ENCODE data around the gene SEC14L2. TPM values are rescaled to one million over a fixed set of nuclear protein-coding genes. Genes with fewer than 3 reads are reported as not detected.
A peak's percentile ranks its signal among the peaks of the same experiment; 100 is the strongest.

Gene SEC14L2
- 1 to 10 TPM in 8 of 9 donors, under 1 TPM in 1; 0.78 to 7.7 (median 4.9) TPM for total RNA-seq
- polyA plus RNA-seq: 1 to 10 TPM in 2 of 3 donors, under 1 TPM in 1; 0.99 to 3.1 (median 2.1) TPM
- long read RNA-seq, donor 1: 0 reads
- long read RNA-seq, donor 2: 0 reads
- long read RNA-seq, donor 3: 0 reads
- long read RNA-seq, donor 4: 0 reads
- long read RNA-seq, donor 5, full-length matches to known transcripts: 3 of 3 reads
- long read RNA-seq, donor 5, partial matches to known transcripts: 0 of 3 reads
- long read RNA-seq, donor 5, other reads (novel, unspliced or antisense): 0 of 3 reads
- long read RNA-seq, donor 6, full-length matches to known transcripts: 1 of 1 reads
- long read RNA-seq, donor 6, partial matches to known transcripts: 0 of 1 reads
- long read RNA-seq, donor 6, other reads (novel, unspliced or antisense): 0 of 1 reads
- long read RNA-seq, donor 7: 0 reads
- long read RNA-seq, donor 8: 0 reads
- long read RNA-seq, donor 9: 0 reads
- long read RNA-seq, donor 10: 0 reads

GRCh38 chr22:30396871-30397655 lies at the start of gene SEC14L2:
SEC14L2 (plus strand) TSS chr22:30397018; CDS start chr22:30397117, 99 bp downstream.
- H3K9me3 ChIP-seq (replicated peaks in 1 of 3): no peaks in the 10 kb centered on the region
- H3K4me1 ChIP-seq (replicated peaks in 1 of 2): peaks cover 14 to 18% of the 10 kb centered on the region in 2 donors
- no peaks in the 10 kb centered on the region for H3K36me3 ChIP-seq (replicated peaks in 1 of 2)
- TF ChIP-seq CTCF (IDR thresholded peaks at IDR 0.05) (no peak), POLR2A (IDR thresholded peaks at IDR 0.05) (peak in 1 of 2 donors; percentile 20)
- intact Hi-C loops (cut with DNase I): no loop called here
- 0 to 5% (median 1%) methylated on average over 6 to 56 of the region's 56 CpGs for WGBS, 4 donors
- peak within 1 kb of the TSS in 2 of 4 donors; percentile 25 to 71 for H3K4me3 ChIP-seq
- no peaks in the 10 kb centered on the region for H3K27me3 ChIP-seq
- no peak within 1 kb of the TSS for H3K27ac ChIP-seq
- peak in 6 of 7 donors; percentile 58 to 72 (median 64) for DNase-seq

GRCh38 chr22:30347255-30347892 lies 49.4 kb upstream of the SEC14L2 start:
- H3K9me3 ChIP-seq (replicated peaks in 1 of 3): no peaks in the 10 kb centered on the region
- no peak for DNase-seq
- WGBS, 4 donors: 60 to 73% (median 69%) methylated on average over 5 of the region's 5 CpGs
- H3K4me1 ChIP-seq (replicated peaks in 1 of 2): peaks cover 0 to 13% of the 10 kb centered on the region in 2 donors
- no peaks in the 10 kb centered on the region for H3K27me3 ChIP-seq
- no peak overlapping the region for H3K4me3 ChIP-seq
- intact Hi-C loops (cut with DNase I): no loop called here
- TF ChIP-seq POLR2A (IDR thresholded peaks at IDR 0.05): no peak
- TF ChIP-seq CTCF (IDR thresholded peaks at IDR 0.05): no peak
- H3K27ac ChIP-seq: no peak overlapping the region
- H3K36me3 ChIP-seq (replicated peaks in 1 of 2): peaks cover 0 to 94% of the 10 kb centered on the region in 2 donors

- Histone ChIP-seq H3K27ac (no peak overlapping the region), H3K9me3 (replicated peaks in 1 of 3) (no peaks in the 10 kb centered on the region)
These were observed 48.4 kb upstream of the SEC14L2 start for GRCh38 chr22:30348404-30348803.

More at GRCh38 chr22:30348404-30348803, 48.4 kb upstream of the SEC14L2 start:
- H3K4me3 ChIP-seq: no peak overlapping the region
- no peaks in the 10 kb centered on the region for H3K27me3 ChIP-seq
- H3K4me1 ChIP-seq (replicated peaks in 1 of 2): peaks cover 0 to 13% of the 10 kb centered on the region in 2 donors
- WGBS, 4 donors: 91 to 98% (median 93%) methylated on average over 4 of the region's 4 CpGs
- H3K36me3 ChIP-seq (replicated peaks in 1 of 2): peaks cover 0 to 91% of the 10 kb centered on the region in 2 donors
- TF ChIP-seq POLR2A (IDR thresholded peaks at IDR 0.05): no peak
- no peak for TF ChIP-seq CTCF (IDR thresholded peaks at IDR 0.05)
- DNase-seq: no peak
- intact Hi-C loops (cut with DNase I): no loop called here

Data from adrenal gland (tissue), 19 donors.